PC-9 (cell line): ENCODE results near the gene EXOC4. TPM values are rescaled to one million over a fixed set of nuclear protein-coding genes. Genes with fewer than 3 reads are reported as not detected.

ENCODE experiments used
- BruUV-seq: library from RNA; stranded (reverse); fragments of 400-500 nt; replicated peaks from 2 replicates; lab custom pipeline; 2021; lab: Mats Ljungman, UMichigan
- CTCF ChIA-PET: fragments of 300-600 bp; sonication (Branson Sonifier 250); formaldehyde crosslinking; loops from one replicate; lab custom pipeline; 2022; ENCODE audit warnings: antibody characterized with exemption; lab: Charles Lee
- POLR2A ChIA-PET: fragments of 300-600 bp; sonication (Branson Sonifier 250); formaldehyde crosslinking; loops from one replicate; lab custom pipeline; 2022; ENCODE audit warnings: antibody characterized with exemption; ENCODE audit not compliant: unreplicated experiment; lab: Charles Lee
- DNase-seq, 2 experiments: peaks; one replicate each; pipeline versions ENCODE4 v3.0.0 to v3.0.0-alpha.2; 2015 to 2022; ENCODE audit warnings: mixed read lengths in 1 of 2
- H2AFZ ChIP-seq: fragments of 200-600 bp; sonication (generic); 2 replicates; pipeline ENCODE4 v1.8.1; 2017; ENCODE audit warnings: antibody characterized with exemption
- H3F3A ChIP-seq: fragments of 200-600 bp; sonication (generic); 2 replicates; pipeline ENCODE4 v1.8.1; 2017; ENCODE audit warnings: antibody characterized with exemption, mild to moderate bottlenecking, low read depth; ENCODE audit not compliant: insufficient read depth
- H3K27ac ChIP-seq: fragments of 200-600 bp; sonication (generic); 2 replicates; pipeline ENCODE4 v1.6.1; 2016; ENCODE audit warnings: mixed run types
- H3K27me3 ChIP-seq: fragments of 200-600 bp; sonication (generic); 2 replicates; pipeline ENCODE4 v1.6.1; 2016; ENCODE audit warnings: low read depth, mixed run types; ENCODE audit not compliant: insufficient read depth
- H3K36me3 ChIP-seq: fragments of 200-600 bp; sonication (generic); 2 replicates; pipeline ENCODE4 v1.6.1; 2016; ENCODE audit warnings: low read depth, mixed run types
- H3K4me1 ChIP-seq: fragments of 200-600 bp; sonication (generic); replicated peaks from 2 replicates; pipeline ENCODE4 v1.6.1; 2016; ENCODE audit warnings: mixed run types; ENCODE audit not compliant: insufficient read depth
- H3K4me2 ChIP-seq: fragments of 200-600 bp; sonication (generic); 2 replicates; pipeline ENCODE4 v1.6.1; 2017; ENCODE audit warnings: mixed run types
- H3K4me3 ChIP-seq: fragments of 200-600 bp; sonication (generic); 2 replicates; pipeline ENCODE4 v1.6.1; 2016; ENCODE audit warnings: mixed run types
- H3K79me2 ChIP-seq: fragments of 200-600 bp; sonication (generic); 2 replicates; pipeline ENCODE4 v1.6.1; 2017; ENCODE audit warnings: low read depth, mixed run types
- H3K9me2 ChIP-seq: fragments of 200-600 bp; sonication (generic); 2 replicates; pipeline ENCODE4 v1.8.1; 2017; ENCODE audit warnings: mild to moderate bottlenecking; ENCODE audit not compliant: insufficient read depth
- H3K9me3 ChIP-seq: fragments of 200-600 bp; sonication (generic); 2 replicates; pipeline ENCODE4 v1.8.1; 2016; ENCODE audit warnings: low read depth; ENCODE audit not compliant: insufficient read depth
- H4K20me1 ChIP-seq: fragments of 200-600 bp; sonication (generic); 2 replicates; pipeline ENCODE4 v1.8.1; 2017; ENCODE audit not compliant: insufficient read depth
- CTCF ChIP-seq: fragments of 200-600 bp; sonication (generic); conservative IDR thresholded peaks from 2 replicates; pipeline ENCODE4 v1.6.1; 2017; ENCODE audit warnings: mixed run types, antibody characterized with exemption, mild to moderate bottlenecking, moderate library complexity
- EZH2 ChIP-seq: fragments of 200-600 bp; sonication (generic); IDR thresholded peaks from 2 replicates; pipeline ENCODE4 v1.8.0; 2017; ENCODE audit warnings: antibody characterized with exemption, low read depth
- intact Hi-C: fragments of 100-400 bp; cut with micrococcal nuclease; formaldehyde crosslinking; loops from one replicate; pipeline ENCODE4 v1.10.0; 2022; ENCODE audit not compliant: unreplicated experiment
- total RNA-seq: library from RNA; stranded (reverse); gene quantifications from 2 replicates; pipeline ENCODE4 v1.2.3, GENCODE V29; 2021

EXOC4 gene
- total RNA-seq, 1 experiment from 2014 or later = 101 TPM

GRCh38 chr7:133629701-133630100 is 376.8 kb downstream of the EXOC4 start:
- no peak overlapping the region for H3K4me2 ChIP-seq
- POLR2A ChIA-PET = no interaction called here
- no peaks in the 10 kb centered on the region for H3K27me3 ChIP-seq
- H3K36me3 ChIP-seq = no peaks in the 10 kb centered on the region; the same call in 1 of the 2 replicates
- no peaks in the 10 kb centered on the region for H3K9me2 ChIP-seq
- no peak for TF ChIP-seq CTCF
- no peak for TF ChIP-seq EZH2
- H4K20me1 ChIP-seq = no peaks in the 10 kb centered on the region
- BruUV-seq = no TSS peak
- H3F3A ChIP-seq = no peaks in the 10 kb centered on the region; the same call in 1 of the 2 replicates
- CTCF ChIA-PET = no interaction called here
- intact Hi-C loops = no loop called here
- no peak for DNase-seq
- H3K9me3 ChIP-seq = no peaks in the 10 kb centered on the region
- H3K79me2 ChIP-seq = no peaks in the 10 kb centered on the region
- H3K27ac ChIP-seq = no peak overlapping the region
- H3K4me1 ChIP-seq = peaks cover 18% of the 10 kb centered on the region
- no peak overlapping the region for H2AFZ ChIP-seq
- H3K4me3 ChIP-seq = no peak overlapping the region

GRCh38 chr7:133633055-133633454 is 380.2 kb downstream of the EXOC4 start:
- Histone ChIP-seq H2AFZ (no peak overlapping the region), H3K27me3 (no peaks in the 10 kb centered on the region)
- no peak for TF ChIP-seq CTCF
- no peak for TF ChIP-seq EZH2

GRCh38 chr7:133635541-133635940 is 382.7 kb downstream of the EXOC4 start:
- no peaks in the 10 kb centered on the region for H4K20me1 ChIP-seq
- DNase-seq = no peak
- intact Hi-C loops = no loop called here
- no TSS peak for BruUV-seq
- POLR2A ChIA-PET = no interaction called here
- H3K27me3 ChIP-seq = no peaks in the 10 kb centered on the region
- CTCF ChIA-PET = no interaction called here
- no peak for TF ChIP-seq CTCF
- no peak for TF ChIP-seq EZH2
- H3K4me1 ChIP-seq = peaks cover 18% of the 10 kb centered on the region
- no peaks in the 10 kb centered on the region for H3K79me2 ChIP-seq
- no peak overlapping the region for H2AFZ ChIP-seq
- H3K9me3 ChIP-seq = no peaks in the 10 kb centered on the region
- no peaks in the 10 kb centered on the region; the same call in 1 of the 2 replicates for H3K36me3 ChIP-seq
- no peak overlapping the region for H3K4me2 ChIP-seq
- no peak overlapping the region for H3K27ac ChIP-seq
- H3K9me2 ChIP-seq = no peaks in the 10 kb centered on the region
- H3K4me3 ChIP-seq = no peak overlapping the region
- no peaks in the 10 kb centered on the region; the same call in 1 of the 2 replicates for H3F3A ChIP-seq

More at GRCh38 chr7:133633055-133633454, 380.2 kb downstream of the EXOC4 start:
- H3K4me3 ChIP-seq = no peak overlapping the region
- no TSS peak for BruUV-seq
- H3K27ac ChIP-seq = peak overlapping the region; percentile 49
- ChIA-PET POLR2A (no interaction called here), CTCF (no interaction called here)
- H3K4me2 ChIP-seq = peak overlapping the region; percentile 62
- no peaks in the 10 kb centered on the region for H3K9me2 ChIP-seq
- H3K9me3 ChIP-seq = no peaks in the 10 kb centered on the region
- peak in 1 of 2 experiments; percentile 79 for DNase-seq
- no peaks in the 10 kb centered on the region for H3K79me2 ChIP-seq
- H3K4me1 ChIP-seq = peaks cover 18% of the 10 kb centered on the region
- H4K20me1 ChIP-seq = no peaks in the 10 kb centered on the region
- no peaks in the 10 kb centered on the region; the same call in 1 of the 2 replicates for H3K36me3 ChIP-seq
- intact Hi-C loops = no loop called here
- H3F3A ChIP-seq = no peaks in the 10 kb centered on the region; the same call in 1 of the 2 replicates
